Measurements from ENCODE around the gene OPCML.

OPCML gene

GRCh38 chr11:133160754-133161153, 371.5 kb downstream of the OPCML start:
- no peak for TF ChIP-seq CTCF (IDR thresholded peaks at IDR 0.05; ENCODE audit: low read length, missing control alignments)
- no peak overlapping the region for H3K4me3 ChIP-seq (replicated peaks; ENCODE audit: low read depth, low read length)
- DNase-seq (ENCODE audit: low read depth) = no peak

GRCh38 chr11:133156986-133157745, 375.1 kb downstream of the OPCML start:
- TF ChIP-seq CTCF (IDR thresholded peaks at IDR 0.05; ENCODE audit: low read length, missing control alignments) = no peak
- no peak overlapping the region for H3K4me3 ChIP-seq (replicated peaks; ENCODE audit: low read depth, low read length)
- no peak for DNase-seq (ENCODE audit: low read depth)

GRCh38 chr11:133154781-133155180, 377.5 kb downstream of the OPCML start:
- no peak for DNase-seq (ENCODE audit: low read depth)
- H3K4me3 ChIP-seq (replicated peaks; ENCODE audit: low read depth, low read length) = no peak overlapping the region

GRCh38 chr11:133154076-133154475, 378.2 kb downstream of the OPCML start:
- DNase-seq (ENCODE audit: low read depth) = no peak
- TF ChIP-seq CTCF (IDR thresholded peaks at IDR 0.05; ENCODE audit: low read length, missing control alignments) = no peak
- H3K4me3 ChIP-seq (replicated peaks; ENCODE audit: low read depth, low read length) = no peak overlapping the region

More at GRCh38 chr11:133154781-133155180, 377.5 kb downstream of the OPCML start:
- no peak for TF ChIP-seq CTCF (IDR thresholded peaks at IDR 0.05; ENCODE audit: low read length, missing control alignments)

- no peak for TF ChIP-seq CTCF (IDR thresholded peaks at IDR 0.05; ENCODE audit: low read length, missing control alignments)
- DNase-seq (ENCODE audit: low read depth) = no peak
- H3K4me3 ChIP-seq (replicated peaks; ENCODE audit: low read depth, low read length) = no peak overlapping the region
Observed at GRCh38 chr11:133153031-133153430, 379.3 kb downstream of the OPCML start.

- no peak overlapping the region for H3K4me3 ChIP-seq (replicated peaks; ENCODE audit: low read depth, low read length)
- DNase-seq (ENCODE audit: low read depth) = no peak
- TF ChIP-seq CTCF (IDR thresholded peaks at IDR 0.05; ENCODE audit: low read length, missing control alignments) = no peak
Observed at GRCh38 chr11:133149698-133150097, 382.6 kb downstream of the OPCML start.

GRCh38 chr11:133147625-133148024, 384.7 kb downstream of the OPCML start:
- DNase-seq (ENCODE audit: low read depth) = no peak
- no peak overlapping the region for H3K4me3 ChIP-seq (replicated peaks; ENCODE audit: low read depth, low read length)
- no peak for TF ChIP-seq CTCF (IDR thresholded peaks at IDR 0.05; ENCODE audit: low read length, missing control alignments)
